Stimulated activated naive CD8-positive, alpha-beta T cell treated with anti-CD3 and anti-CD28 coated beads, Interleukin-15, Interleukin-2, amounts not matched to agents 100 U/mL and 50 U/mL, for 24 hours (primary cell): Measurements from ENCODE around the gene LRRC25.

Experiments used
- ATAC-seq: fragments of 150-1000 bp; cut with Tn5 transposase; one replicate; pipeline ENCODE4 v1.10.0; 2021
- DNase-seq: peaks from one replicate; pipeline ENCODE4 v3.0.0; 2021

The LRRC25 gene

DNA sequence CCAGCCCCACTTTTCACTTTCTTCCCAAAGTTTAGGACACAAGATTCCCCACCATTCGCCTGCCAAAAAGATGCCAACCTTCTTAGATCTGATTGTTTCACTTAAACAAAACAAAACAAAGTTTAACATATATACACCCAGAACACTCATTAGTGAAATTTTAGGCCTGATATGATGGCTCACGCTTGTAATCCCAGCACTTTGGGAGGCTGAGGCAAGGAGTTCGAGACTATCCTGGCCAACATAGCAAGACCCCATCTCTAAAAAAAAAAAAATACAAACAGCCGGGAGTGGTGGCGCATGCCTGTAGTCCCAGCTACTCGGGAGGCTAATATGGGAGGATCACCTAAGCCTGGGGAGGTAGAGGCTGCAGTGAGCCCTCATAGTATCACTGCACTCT, 52.1 kb downstream of the LRRC25 start:
- ATAC-seq (no peak), DNase-seq (no peak)

DNA sequence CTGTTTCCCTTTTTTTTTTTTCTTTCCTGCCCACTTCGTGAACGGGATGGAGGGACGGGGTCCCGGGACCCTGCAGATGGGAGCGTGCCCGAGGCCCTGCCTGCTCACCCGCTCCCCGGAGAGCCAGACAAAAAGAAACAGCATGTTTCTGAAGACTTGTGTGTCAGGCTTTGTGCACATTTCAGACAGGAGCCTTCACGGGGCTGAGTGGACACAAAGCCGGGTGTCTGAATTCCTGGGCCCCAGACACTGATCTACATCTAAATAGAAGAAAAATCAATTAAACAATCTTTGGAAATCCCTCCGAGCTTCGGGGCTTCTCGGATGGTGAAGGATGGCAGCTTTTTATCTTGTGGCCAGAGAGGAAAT, 52.9 kb downstream of the LRRC25 start:
- ATAC-seq (no peak), DNase-seq (no peak)

DNA sequence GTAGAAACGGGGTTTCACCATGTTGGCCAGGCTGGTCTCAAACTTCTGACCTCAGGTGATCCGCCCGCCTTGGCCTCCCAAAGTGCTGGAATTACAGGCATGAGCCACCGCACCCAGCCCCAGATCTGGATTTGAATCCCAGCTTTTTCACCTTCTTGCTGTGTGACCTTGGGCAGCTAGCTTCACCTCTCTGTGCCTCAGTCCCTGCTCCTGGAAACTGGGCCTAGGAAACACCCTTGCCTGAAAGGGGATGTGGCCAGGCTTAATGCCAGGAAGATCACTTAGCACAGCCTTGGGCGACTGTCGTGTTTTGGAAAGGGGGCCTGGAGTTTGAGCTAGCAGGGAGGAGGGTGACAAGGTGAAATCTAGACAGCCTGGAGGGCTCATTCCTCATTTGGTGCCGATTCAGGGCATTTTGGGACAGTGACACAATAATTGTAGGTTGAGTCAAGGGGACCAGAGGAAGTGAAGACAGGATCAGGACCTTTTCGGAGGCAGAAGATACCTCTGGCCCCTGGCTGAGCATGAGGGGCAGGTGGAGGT, 55.3 kb downstream of the LRRC25 start:
- no peak for ATAC-seq
- DNase-seq: no peak
